ENCODE data around the gene PRUNE2. TPM values are rescaled to one million over a fixed set of nuclear protein-coding genes. Genes with fewer than 3 reads are reported as not detected.

Gene PRUNE2
- polyA plus RNA-seq, 1 donor (not counting 4 experiments of a cell fraction or from before 2014, with no cell fraction given) = 0.41 TPM

- dilution Hi-C loops (cut with MboI; ENCODE audit: extremely low pct_ligation_motif_present, low sequenced_read_pairs) = no loop called here
Measured at GRCh38 chr9:76620996-76621395, 284.9 kb downstream of the PRUNE2 start.

GRCh38 chr9:76620581-76620980, 285.3 kb downstream of the PRUNE2 start:
- H4K20me1 ChIP-seq (ENCODE audit: control insufficient read depth, extremely low read depth, insufficient read depth, low read length) = no peaks in the 10 kb centered on the region
- TF ChIP-seq EZH2 (IDR thresholded peaks at IDR 0.05; ENCODE audit: low read length) = no peak
- no peak for TF ChIP-seq CTCF (optimal IDR thresholded peaks at IDR 0.05 in 1 of 3, IDR thresholded peaks at IDR 0.05 in 1 of 3, conservative IDR thresholded peaks at IDR 0.05 in 1 of 3; ENCODE audit: extremely low read depth in 1 of 3, insufficient read depth in 2 of 3, low read length in 3 of 3)
- H3K4me2 ChIP-seq (ENCODE audit: control insufficient read depth, extremely low read depth, insufficient read depth, low read depth, low read length) = no peak overlapping the region
- H3K4me3 ChIP-seq (ENCODE audit: control insufficient read depth in 2 of 3, extremely low read depth in 1 of 3, insufficient read depth in 2 of 3, low read depth in 1 of 3, low read length in 3 of 3) = no peak overlapping the region
- dilution Hi-C loops (cut with MboI; ENCODE audit: extremely low pct_ligation_motif_present, low sequenced_read_pairs) = no loop called here
- no peak overlapping the region for H3K9ac ChIP-seq (ENCODE audit: control insufficient read depth, extremely low read depth, insufficient read depth, low read length)
- no peaks in the 10 kb centered on the region for H3K27me3 ChIP-seq (ENCODE audit: control insufficient read depth, extremely low read depth, insufficient read depth, low read length)
- DNase-seq (ENCODE audit: low read depth, low spot score) (no peak), FAIRE-seq (no peak)
- H3K79me2 ChIP-seq (ENCODE audit: control insufficient read depth, insufficient read depth, low read length) = no peaks in the 10 kb centered on the region
- H3K4me1 ChIP-seq (ENCODE audit: control insufficient read depth, extremely low read depth, insufficient read depth, low read length) = no peaks in the 10 kb centered on the region
- H3K9me3 ChIP-seq (ENCODE audit: control insufficient read depth, low read depth, low read length) = no peaks in the 10 kb centered on the region
- no peak overlapping the region for H3K27ac ChIP-seq (ENCODE audit: control insufficient read depth, insufficient read depth, low read length)
- no peak overlapping the region for H2AFZ ChIP-seq (ENCODE audit: control insufficient read depth, low read length)
- H3K9me1 ChIP-seq (ENCODE audit: control insufficient read depth, extremely low read depth, insufficient read depth, low read length) = no peaks in the 10 kb centered on the region
- H3K36me3 ChIP-seq (ENCODE audit: control insufficient read depth in 2 of 2, extremely low read depth in 1 of 2, insufficient read depth in 2 of 2, low read length in 2 of 2) = no peaks in the 10 kb centered on the region

More at GRCh38 chr9:76620996-76621395, 284.9 kb downstream of the PRUNE2 start:
- FAIRE-seq (no peak), DNase-seq (ENCODE audit: low read depth, low spot score) (no peak)
- H3K9me1 ChIP-seq (ENCODE audit: control insufficient read depth, extremely low read depth, insufficient read depth, low read length) = no peaks in the 10 kb centered on the region
- no peaks in the 10 kb centered on the region for H3K79me2 ChIP-seq (ENCODE audit: control insufficient read depth, insufficient read depth, low read length)
- H3K36me3 ChIP-seq (ENCODE audit: control insufficient read depth in 2 of 2, extremely low read depth in 1 of 2, insufficient read depth in 2 of 2, low read length in 2 of 2) = no peaks in the 10 kb centered on the region
- no peak overlapping the region for H3K27ac ChIP-seq (ENCODE audit: control insufficient read depth, insufficient read depth, low read length)
- H2AFZ ChIP-seq (ENCODE audit: control insufficient read depth, low read length) = no peak overlapping the region
- no peak overlapping the region for H3K4me2 ChIP-seq (ENCODE audit: control insufficient read depth, extremely low read depth, insufficient read depth, low read depth, low read length)
- H3K4me3 ChIP-seq (ENCODE audit: control insufficient read depth in 2 of 3, extremely low read depth in 1 of 3, insufficient read depth in 2 of 3, low read depth in 1 of 3, low read length in 3 of 3) = no peak overlapping the region
- H4K20me1 ChIP-seq (ENCODE audit: control insufficient read depth, extremely low read depth, insufficient read depth, low read length) = no peaks in the 10 kb centered on the region
- H3K4me1 ChIP-seq (ENCODE audit: control insufficient read depth, extremely low read depth, insufficient read depth, low read length) = no peaks in the 10 kb centered on the region
- no peaks in the 10 kb centered on the region for H3K27me3 ChIP-seq (ENCODE audit: control insufficient read depth, extremely low read depth, insufficient read depth, low read length)
- no peaks in the 10 kb centered on the region for H3K9me3 ChIP-seq (ENCODE audit: control insufficient read depth, low read depth, low read length)
- no peak for TF ChIP-seq EZH2 (IDR thresholded peaks at IDR 0.05; ENCODE audit: low read length)
- TF ChIP-seq CTCF (optimal IDR thresholded peaks at IDR 0.05 in 1 of 3, IDR thresholded peaks at IDR 0.05 in 1 of 3, conservative IDR thresholded peaks at IDR 0.05 in 1 of 3; ENCODE audit: extremely low read depth in 1 of 3, insufficient read depth in 2 of 3, low read length in 3 of 3) = no peak
- H3K9ac ChIP-seq (ENCODE audit: control insufficient read depth, extremely low read depth, insufficient read depth, low read length) = no peak overlapping the region

All from keratinocyte (primary cell).